GM19239 (cell line): ENCODE data around the gene ZNF615.
"Not testable (repeated sequence)": the region's sequence is repeated elsewhere in the genome, so short reads cannot be mapped to it uniquely, and the experiment has no call there.

Experiments used
- DNase-seq: peaks from one replicate; pipeline ENCODE4 v3.0.0; 2011; ENCODE audit warnings: low spot score; ENCODE audit not compliant: insufficient read length
- FAIRE-seq: peaks from 2 replicates; lab custom pipeline; 2011; peaks lifted over from hg19 to GRCh38; lab: Jason Lieb, UNC

The ZNF615 gene

DNA sequence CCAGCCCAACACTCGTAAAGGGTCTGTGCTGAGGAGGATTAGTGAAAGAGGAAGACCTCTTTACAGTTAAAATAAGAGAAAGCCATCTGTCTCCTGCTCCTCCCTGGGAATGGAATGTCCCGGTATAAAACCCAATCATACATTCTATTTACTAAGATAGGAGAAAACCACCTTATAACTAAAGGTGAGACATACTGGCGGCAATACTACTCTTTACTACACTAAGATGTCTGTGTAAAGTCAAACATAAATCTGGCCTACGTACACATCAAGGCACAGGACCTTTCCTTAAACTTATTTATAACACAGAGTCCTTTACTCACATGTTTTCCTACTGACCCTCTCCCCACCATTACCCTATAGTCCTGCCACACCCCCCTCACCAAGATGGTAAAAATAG is 24.6 kb downstream of the ZNF615 start:
- FAIRE-seq, result no peak
- DNase-seq, result no peak

DNA sequence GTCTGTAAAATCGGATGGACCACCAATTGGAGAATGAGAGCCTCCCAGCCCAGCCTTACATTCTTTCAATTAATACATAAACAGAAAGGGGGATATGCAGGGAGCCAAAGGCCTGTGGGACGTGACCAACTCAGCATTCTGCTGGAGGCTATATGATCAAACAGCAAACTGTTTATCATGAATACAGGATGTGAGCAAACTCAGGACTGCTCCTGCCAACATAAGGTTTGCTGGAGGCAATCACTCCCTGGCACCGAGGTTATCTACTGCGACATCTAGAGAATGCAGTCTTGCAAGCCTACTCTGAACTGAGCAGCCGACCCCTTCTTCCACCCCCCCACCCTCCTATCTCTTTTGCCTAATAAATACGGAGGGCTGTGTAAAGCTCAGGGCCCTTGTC is 27.1 kb downstream of the ZNF615 start:
- DNase-seq, FAIRE-seq: not testable (repeated sequence)

DNA sequence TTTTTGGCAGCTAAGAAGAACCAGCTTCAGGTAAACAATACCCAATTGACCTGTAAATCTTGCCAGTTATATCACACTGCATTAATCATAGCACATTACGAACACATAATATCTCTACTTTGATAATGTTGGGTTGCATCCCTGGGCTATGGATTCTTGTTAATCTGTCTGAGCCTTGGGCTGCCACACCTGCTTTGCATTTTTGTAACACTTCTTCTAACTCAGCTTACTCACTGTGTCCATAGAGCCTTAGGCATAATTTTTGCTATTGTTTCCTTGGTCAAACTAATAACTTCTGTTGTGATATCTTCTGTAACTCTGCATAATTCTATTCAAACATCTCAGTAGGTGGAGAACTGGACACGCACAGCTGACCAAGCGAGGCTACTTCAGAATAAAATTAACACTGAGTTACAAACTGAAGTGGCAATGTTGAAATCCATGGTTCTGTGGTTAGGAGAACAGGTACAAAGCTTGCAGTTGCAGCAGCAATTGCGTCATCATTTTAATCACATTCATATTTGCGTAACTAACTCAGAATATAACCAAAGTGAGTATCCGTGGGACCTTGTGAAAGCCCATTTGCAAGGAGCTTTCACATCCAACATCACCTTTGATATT is 27.8 kb downstream of the ZNF615 start:
- FAIRE-seq (no peak), DNase-seq (no peak)

DNA sequence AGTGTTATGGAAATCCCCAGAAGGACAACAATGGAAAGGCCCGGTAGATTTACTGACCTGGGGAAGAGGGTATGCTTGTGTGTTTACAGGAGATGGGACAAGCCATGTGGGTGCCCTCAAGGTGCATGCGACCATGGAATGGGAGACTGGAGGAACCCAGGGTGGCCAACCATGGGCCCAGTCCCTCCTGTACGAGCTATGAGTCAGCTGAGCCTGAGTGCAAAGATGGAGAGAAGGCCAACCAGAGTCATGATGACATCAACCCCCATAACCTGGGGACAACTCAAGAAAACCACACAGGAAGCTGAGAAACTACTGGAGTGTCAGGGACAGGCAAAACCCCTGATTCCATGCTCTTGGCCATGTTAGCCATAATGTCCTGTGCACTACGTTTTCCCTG is 29.1 kb downstream of the ZNF615 start:
- no peak for DNase-seq
- FAIRE-seq, result no peak

DNA sequence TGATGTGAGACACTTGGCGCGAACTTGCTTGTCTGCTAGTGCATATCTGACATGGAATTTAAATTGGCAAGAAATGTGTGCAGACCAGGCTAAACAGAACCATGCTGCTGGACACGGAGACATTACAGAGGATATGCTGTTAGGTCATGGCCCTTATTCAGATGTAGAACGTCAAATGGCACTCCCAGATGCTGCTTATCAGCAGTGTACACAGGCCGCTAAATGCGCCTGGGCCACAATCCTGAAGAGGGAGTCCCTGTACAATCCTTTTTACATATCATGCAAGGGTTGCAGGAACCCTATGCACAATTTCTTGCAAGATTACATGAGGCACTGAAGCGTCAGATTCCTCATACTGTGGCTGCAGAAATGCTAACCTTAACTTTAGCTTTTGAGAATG is 30.7 kb downstream of the ZNF615 start:
- FAIRE-seq, result no peak
- no peak for DNase-seq

DNA sequence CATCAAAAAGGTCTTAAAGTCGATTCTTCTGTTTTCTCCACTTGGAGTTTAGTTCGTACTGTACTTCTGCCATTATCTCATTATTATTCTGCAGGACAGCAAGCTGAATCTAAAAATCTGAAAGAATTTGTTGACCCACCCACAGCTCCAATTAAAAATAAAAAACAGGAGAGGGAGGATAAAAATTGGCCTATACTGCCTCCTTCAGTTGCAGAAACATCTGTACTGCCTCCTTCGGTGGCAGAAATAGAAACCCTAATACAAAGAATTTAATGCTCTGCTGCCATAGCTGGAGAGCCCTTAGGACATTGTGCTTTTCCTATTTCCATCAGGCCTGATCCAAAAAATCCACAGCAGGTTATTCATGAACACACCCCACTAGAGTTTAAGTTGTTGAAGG is 31.2 kb downstream of the ZNF615 start:
- FAIRE-seq, result no peak
- DNase-seq, result no peak

DNA sequence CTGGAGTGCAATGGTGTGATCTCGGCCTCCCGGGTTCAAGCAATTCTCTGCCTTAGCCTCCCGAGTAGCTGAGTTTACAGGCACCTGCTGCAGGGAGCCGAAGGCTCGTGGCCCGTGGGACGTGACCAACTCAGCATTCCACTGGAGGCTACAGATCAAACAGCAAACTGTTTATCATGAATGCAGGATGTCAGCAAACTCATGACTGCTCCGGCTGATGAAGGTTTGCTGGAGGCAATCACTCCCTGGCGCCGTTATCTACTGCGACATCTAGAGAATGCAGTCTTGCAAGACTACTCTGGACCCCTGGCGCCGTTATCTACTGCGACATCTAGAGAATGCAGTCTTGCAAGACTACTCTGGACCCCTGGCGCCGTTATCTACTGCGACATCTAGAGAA is 32.2 kb downstream of the ZNF615 start:
- DNase-seq, FAIRE-seq: not testable (repeated sequence)

DNA sequence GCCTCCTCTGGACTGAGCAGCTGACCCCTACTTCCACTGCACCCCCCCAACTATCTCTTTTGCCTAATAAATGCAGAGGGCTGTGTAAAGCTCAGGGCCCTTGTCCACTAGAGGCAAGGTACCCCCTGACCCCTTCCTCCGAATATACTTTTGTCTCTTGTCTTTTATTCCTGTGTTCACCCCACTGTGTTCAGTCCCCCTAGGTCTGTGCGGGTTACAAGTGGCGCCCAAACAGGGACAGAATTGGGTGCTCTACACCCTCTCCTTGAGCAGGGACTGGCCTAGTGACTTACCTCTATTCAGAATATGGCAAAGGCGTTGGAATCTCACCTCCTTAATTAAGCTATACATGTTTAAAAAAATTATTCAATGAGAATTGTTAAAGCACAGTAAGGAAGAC is 36.4 kb downstream of the ZNF615 start:
- no peak for DNase-seq
- FAIRE-seq, result no peak

DNA sequence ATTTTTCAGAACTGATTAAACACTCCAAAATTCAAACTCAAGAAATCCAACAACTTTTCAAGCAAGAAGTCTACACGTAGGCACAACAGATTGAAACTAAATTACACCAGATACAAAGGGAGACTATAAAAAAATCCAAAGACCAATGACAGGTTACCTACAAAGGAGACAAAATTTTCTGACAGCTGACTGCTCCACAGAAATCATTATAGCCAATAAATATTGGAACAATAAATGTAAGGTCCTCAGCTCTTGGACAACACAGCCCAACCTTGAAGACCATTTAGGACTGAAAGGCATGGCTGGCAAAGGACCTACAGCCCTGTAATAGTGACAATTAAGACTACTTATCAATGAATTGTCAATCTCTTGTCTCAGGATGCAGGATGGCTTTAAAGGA is 37.3 kb downstream of the ZNF615 start:
- DNase-seq (no peak), FAIRE-seq (no peak)

DNA sequence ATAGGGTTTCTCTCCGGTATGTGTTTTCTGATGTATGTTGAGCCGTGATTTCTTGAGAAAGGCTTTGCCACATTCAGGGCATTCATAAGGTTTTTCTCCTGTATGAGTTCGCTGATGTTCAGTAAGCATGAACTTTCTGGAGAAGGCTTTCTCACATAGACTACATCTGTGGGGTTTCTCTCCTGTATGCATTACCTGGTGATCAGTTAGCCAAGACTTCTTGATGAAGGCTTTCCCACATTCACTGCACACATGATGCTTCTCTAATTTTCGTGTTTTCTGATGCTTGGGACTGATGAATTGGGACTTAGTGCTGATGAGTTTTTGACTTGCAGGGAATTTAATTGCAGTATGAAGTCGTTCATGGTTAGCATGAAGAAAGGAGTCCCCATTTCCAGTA is 42.4 kb downstream of the ZNF615 start:
- DNase-seq (no peak), FAIRE-seq (no peak)

DNA sequence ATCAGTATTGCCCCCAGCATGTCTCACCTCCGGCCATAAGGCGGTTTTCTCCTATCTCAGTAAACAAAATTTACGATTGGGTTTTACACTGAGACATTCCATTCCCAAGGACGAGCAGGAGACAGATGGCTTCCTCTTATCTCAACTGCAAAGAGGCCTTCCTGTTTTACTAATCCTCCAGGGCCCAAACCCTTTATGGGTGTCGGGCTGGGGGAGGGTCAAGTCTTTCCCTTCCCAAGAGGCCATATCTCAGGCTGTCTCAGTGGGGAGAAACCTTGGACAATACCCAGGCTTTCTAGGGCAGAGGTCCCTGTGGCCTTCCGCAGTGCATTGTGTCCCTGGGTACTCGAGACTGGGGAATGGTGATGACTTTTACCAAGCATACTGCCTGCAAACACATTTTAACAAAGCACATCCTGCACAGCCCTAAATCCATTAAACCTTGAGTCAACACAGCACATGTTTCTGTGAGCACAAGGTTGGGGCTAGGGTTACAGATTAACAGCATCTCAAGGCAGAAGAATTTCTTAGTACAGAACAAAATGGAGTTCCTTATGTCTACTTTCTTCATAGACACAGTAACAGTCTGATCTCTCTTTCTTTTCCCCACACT is 47.3 kb downstream of the ZNF615 start:
- not testable (repeated sequence) for DNase-seq, FAIRE-seq

DNA sequence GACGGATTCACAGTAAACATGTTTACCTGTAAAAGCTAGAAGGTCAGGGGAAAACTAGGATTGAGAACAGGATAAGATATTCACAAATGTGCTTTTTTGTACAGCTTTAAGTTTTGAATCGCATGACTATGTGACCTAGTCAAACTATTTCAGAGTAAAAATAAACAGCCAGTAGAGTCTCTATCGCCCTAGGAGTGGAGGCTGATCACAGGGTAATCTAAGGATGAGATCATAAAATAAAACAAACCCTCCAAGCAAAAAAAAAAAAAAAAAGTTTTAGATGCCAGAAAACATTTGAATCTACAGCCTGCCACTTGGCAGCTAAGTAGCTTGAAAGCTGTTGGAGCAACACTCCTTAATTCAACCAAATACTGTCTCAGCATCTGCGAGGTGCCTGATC is 48.2 kb downstream of the ZNF615 start:
- DNase-seq (no peak), FAIRE-seq (no peak)

DNA sequence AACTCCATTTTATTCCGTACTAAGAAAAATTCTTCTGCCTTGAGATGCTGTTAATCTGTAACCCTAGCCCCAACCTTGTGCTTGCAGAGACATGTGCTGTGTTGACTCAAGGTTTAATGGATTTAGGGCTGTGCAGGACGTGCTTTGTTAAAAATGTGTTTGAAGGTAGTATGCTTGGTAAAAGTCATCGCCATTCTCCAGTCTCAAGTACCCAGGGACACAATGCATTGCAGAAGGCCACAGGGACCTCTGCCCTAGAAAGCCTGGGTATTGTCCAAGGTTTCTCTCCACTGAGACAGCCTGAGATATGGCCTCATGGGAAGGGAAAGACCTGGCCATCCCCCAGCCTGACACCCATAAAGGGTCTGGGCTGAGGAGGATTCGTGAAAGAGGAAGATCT is 50.2 kb downstream of the ZNF615 start:
- FAIRE-seq, DNase-seq: not testable (repeated sequence)

DNA sequence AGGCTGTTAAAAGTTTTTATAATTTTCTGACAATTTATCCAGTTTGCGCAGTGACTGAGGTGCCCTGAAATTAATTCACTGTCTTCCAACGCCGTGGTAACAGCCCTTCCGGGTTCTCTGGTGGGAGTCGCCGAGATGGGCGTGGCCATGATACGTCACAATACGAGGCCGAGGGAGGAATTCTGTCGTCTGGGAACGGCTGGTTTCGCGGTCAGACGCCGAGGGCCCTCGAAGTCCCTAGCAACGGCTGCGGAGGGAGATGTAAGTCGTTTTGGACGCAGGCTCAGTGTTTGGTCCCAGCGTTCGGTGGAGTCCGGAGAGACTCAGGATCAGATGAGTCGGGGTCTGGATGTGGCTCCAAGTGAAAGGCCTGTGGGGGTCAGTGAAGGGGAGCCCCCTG is 59.0 kb downstream of the ZNF615 start:
- DNase-seq (no peak), FAIRE-seq (no peak)

DNA sequence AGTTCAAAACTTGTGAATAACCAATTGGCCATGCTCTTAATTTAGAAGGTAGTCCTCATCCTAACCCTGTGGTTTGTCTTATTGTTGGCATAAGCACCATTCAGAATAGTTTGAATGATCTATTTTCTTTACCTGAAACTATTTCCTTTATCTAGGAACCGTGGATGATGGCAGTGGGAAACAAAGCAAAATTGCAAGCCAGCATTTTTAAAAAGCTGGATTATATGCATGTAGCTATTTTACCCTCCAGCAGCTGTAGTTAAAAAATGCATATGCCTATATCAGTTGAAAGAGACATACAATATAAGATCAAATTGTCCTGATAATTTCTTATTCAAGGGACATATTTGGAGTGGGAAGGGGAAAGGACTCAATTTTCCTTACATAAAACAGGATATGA is 61.4 kb downstream of the ZNF615 start:
- FAIRE-seq (no peak), DNase-seq (no peak)

DNA sequence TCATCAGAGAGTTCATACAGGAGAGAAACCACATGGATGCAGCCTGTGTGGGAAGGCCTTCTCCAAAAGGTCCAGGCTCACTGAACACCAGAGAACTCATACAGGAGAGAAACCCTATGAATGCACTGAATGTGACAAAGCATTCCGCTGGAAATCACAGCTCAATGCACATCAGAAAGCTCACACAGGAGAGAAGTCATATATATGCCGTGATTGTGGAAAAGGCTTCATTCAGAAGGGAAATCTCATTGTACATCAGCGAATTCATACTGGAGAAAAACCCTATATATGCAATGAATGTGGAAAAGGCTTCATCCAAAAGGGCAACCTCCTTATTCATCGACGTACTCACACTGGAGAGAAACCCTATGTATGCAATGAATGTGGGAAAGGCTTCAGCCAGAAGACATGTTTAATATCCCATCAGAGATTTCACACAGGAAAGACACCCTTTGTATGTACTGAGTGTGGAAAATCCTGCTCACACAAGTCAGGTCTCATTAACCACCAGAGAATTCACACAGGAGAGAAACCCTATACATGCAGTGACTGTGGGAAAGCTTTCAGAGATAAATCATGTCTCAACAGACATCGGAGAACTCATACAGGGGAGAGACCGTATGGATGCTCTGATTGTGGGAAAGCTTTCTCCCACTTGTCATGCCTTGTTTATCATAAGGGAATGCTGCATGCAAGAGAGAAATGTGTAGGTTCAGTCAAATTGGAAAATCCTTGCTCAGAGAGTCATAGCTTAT is 63.0 kb downstream of the ZNF615 start:
- no peak for DNase-seq
- FAIRE-seq, result no peak
